SU-DHL-6 (cell line): ENCODE measurements around the gene DNAJC8.

ENCODE experiments used
- CTCF ChIP-seq: fragments of 200-600 bp; sonication (generic); IDR thresholded peaks from one replicate; pipeline ENCODE4 v1.5.1; 2017; ENCODE audit warnings: antibody characterized with exemption, mild to moderate bottlenecking, low read length, moderate library complexity; ENCODE audit not compliant: insufficient read depth, poor library complexity, severe bottlenecking
- EZH2phosphoT487 ChIP-seq: fragments of 200-600 bp; sonication (generic), shearing (Covaris generic); conservative IDR thresholded peaks from 2 replicates; pipeline ENCODE4 v1.6.1; 2018; ENCODE audit warnings: mild to moderate bottlenecking, antibody characterized with exemption, low read length, moderate library complexity, mixed read lengths

- TF ChIP-seq CTCF: no peak
- TF ChIP-seq EZH2phosphoT487: no peak
Measured at GRCh38 chr1:28196330-28196729, 36.5 kb downstream of the DNAJC8 start.
